Gastrocnemius medialis (tissue), 4 donors: ENCODE measurements around the gene RPA3.

Source experiments
- CTCF ChIP-seq, 5 experiments: fragments of 450-650 bp in 3 of 5; fragments of 200-600 bp in 2 of 5; sonication (generic) in 2 of 5; IDR thresholded peaks in 4 of 5; conservative IDR thresholded peaks in 1 of 5; 1 replicate in 4 of 5; 2 replicates in 1 of 5; pipeline ENCODE4 v1.5.1; 2016 to 2019; ENCODE audit warnings: antibody characterized with exemption in 5 of 5, mild to moderate bottlenecking in 3 of 5, moderate library complexity in 3 of 5
- POLR2A ChIP-seq, 2 donors: fragments of 450-650 bp; IDR thresholded peaks; one replicate each; pipeline ENCODE4 v1.6.1; 2017; ENCODE audit warnings: antibody characterized with exemption in 2 of 2, mild to moderate bottlenecking in 2 of 2, moderate library complexity in 2 of 2

- TF ChIP-seq CTCF (IDR thresholded peaks at IDR 0.05 in 4 of 5, conservative IDR thresholded peaks at IDR 0.05 in 1 of 5) (no peak), POLR2A (IDR thresholded peaks at IDR 0.05) (no peak)
Observed at GRCh38 chr7:7740037-7740355, 21.6 kb upstream of the RPA3 start.
